IPS-20b (cell line): ENCODE data around the gene DOC2A.

Experiments
- H3K27ac ChIP-seq: one replicate; pipeline ENCODE4 v1.5.1; 2013; ENCODE audit warnings: low read length
- H3K27me3 ChIP-seq: 2 replicates; pipeline ENCODE4 v1.6.1; 2013; ENCODE audit warnings: mild to moderate bottlenecking, low read length, inconsistent platforms; ENCODE audit not compliant: insufficient read depth
- H3K36me3 ChIP-seq: 2 replicates; pipeline ENCODE4 v1.6.1; 2013; ENCODE audit warnings: low read depth, mild to moderate bottlenecking, inconsistent platforms, low read length, moderate library complexity; ENCODE audit not compliant: insufficient read depth
- H3K4me1 ChIP-seq: 2 replicates; pipeline ENCODE4 v1.6.1; 2013; ENCODE audit warnings: mild to moderate bottlenecking, control low read depth, inconsistent platforms, low read length, moderate library complexity; ENCODE audit not compliant: insufficient read depth
- H3K4me3 ChIP-seq: 2 replicates; pipeline ENCODE4 v1.5.1; 2013; ENCODE audit warnings: mild to moderate bottlenecking, low read length, inconsistent platforms
- H3K9ac ChIP-seq: 2 replicates; pipeline ENCODE4 v1.6.1; 2013; ENCODE audit warnings: low read depth, mild to moderate bottlenecking, inconsistent platforms, low read length, moderate library complexity
- H3K9me3 ChIP-seq: 2 replicates; pipeline ENCODE4 v1.6.1; 2013; ENCODE audit warnings: mild to moderate bottlenecking, low read depth, low read length, inconsistent platforms; ENCODE audit not compliant: insufficient read depth

Gene DOC2A

DNA sequence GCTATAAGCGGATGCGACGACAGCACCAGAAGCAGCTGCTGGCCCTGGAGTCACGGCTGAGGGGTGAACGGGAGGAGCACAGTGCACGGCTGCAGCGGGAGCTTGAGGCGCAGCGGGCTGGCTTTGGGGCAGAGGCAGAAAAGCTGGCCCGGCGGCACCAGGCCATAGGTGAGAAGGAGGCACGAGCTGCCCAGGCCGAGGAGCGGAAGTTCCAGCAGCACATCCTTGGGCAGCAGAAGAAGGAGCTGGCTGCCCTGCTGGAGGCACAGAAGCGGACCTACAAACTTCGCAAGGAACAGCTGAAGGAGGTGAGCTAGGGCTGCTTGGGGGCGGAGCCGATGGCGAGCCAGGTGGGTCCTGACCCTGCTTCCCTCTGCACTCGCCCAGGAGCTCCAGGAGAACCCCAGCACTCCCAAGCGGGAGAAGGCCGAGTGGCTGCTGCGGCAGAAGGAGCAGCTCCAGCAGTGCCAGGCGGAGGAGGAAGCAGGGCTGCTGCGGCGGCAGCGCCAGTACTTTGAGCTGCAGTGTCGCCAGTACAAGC, 25.5 kb downstream of the DOC2A start:
- H3K9me3 ChIP-seq, result no peaks in the 10 kb centered on the region
- H3K27ac ChIP-seq, result no peak overlapping the region
- no peak overlapping the region for H3K9ac ChIP-seq
- no peak overlapping the region for H3K4me3 ChIP-seq
- peaks cover 91% of the 10 kb centered on the region for H3K36me3 ChIP-seq
- no peaks in the 10 kb centered on the region for H3K4me1 ChIP-seq
- no peaks in the 10 kb centered on the region for H3K27me3 ChIP-seq

DNA sequence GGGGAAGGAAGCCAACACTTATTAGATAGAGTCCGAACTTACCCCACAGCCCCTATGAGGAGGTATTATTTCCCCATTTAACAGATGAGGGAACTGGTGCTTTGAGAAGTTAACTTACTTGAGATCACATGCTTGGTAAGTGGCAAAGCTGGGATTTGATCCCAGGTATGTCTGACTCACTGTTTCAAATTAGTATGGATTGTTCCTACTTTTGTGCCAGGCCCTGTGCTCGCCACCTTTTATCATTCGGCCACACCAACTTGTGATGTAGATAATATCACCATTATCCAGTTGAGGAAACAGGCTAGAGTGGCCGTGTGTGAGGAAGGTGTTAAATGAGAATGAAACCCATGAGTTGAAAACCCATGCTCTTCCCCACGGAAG, 26.1 kb downstream of the DOC2A start:
- Histone ChIP-seq H3K27ac (no peak overlapping the region), H3K9me3 (no peaks in the 10 kb centered on the region)

DNA sequence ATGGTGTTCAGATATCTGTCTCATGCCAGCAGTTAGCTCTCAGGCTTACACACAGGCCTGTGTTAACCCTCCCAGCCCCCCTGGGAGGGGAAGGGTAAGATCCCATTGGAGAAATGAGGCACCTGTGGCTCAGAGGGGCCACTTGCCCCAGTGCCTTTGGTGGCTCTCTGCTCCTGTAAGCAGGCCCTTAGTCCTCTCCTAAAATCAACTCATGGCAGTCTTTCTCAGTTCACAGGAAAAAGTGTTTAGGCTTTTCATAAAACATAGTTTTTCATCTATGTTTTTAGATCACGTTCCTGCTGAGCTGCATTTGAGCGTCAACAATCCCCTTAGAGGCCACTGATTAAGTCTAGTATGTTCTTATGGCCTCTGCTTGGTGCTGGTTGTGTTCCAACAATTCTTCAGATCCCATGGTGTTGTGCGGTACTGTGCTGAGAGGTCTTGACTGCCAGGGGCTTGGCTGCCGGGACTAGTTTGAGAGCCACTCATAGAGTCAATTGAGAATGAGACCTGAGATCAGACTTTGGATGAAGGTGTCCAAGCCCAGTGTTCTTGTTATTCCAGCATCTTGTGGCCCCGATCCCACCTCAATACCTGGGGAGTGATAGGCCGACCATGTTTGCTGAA, 26.6 kb downstream of the DOC2A start:
- peaks cover 91% of the 10 kb centered on the region for H3K36me3 ChIP-seq

More for the DNA sequence above, 26.1 kb downstream of the DOC2A start:
- H3K4me3 ChIP-seq, result no peak overlapping the region
- H3K27me3 ChIP-seq, result no peaks in the 10 kb centered on the region
- no peak overlapping the region for H3K9ac ChIP-seq
- peaks cover 91% of the 10 kb centered on the region for H3K36me3 ChIP-seq
- no peaks in the 10 kb centered on the region for H3K4me1 ChIP-seq

DNA sequence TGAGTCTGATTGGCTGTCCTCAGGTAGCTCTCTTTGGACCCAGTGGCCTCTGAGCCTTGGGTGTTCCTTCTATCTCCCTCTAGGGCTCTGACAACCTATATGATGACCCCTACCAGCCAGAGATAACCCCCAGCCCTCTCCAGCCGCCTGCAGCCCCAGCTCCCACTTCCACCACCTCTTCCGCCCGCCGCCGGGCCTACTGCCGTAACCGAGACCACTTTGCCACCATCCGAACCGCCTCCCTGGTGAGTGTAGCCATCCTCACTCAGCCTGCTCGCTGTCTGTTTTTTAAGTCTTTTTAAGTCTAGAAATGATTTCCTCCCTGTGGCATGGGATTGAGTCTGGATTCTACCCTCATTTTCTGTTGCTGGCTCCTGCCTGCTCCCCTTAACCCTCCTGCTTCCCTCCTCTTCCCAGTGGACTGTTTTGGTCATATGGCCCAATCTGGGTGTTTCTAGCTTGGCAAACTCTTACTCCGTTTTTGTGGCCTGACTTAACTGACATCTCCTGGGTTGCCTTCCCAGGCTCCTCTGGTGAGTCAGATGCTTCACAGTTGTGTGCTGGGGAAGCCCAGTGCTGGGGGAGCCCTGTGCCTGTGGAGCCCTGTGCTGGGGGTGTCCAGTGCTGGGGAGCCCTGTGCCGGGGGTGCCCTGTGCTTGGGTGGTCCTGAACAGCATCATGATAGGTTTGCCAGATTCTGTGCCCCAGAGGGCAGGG, 27.2 kb downstream of the DOC2A start:
- H3K9me3 ChIP-seq, result no peaks in the 10 kb centered on the region
- H3K9ac ChIP-seq, result no peak overlapping the region
- H3K4me1 ChIP-seq, result no peaks in the 10 kb centered on the region
- H3K36me3 ChIP-seq, result peaks cover 92% of the 10 kb centered on the region
- no peak overlapping the region for H3K27ac ChIP-seq
- no peak overlapping the region for H3K4me3 ChIP-seq
- H3K27me3 ChIP-seq, result no peaks in the 10 kb centered on the region

More for the DNA sequence above, 26.6 kb downstream of the DOC2A start:
- H3K27ac ChIP-seq, result no peak overlapping the region
- no peak overlapping the region for H3K9ac ChIP-seq
- no peaks in the 10 kb centered on the region for H3K27me3 ChIP-seq
- no peaks in the 10 kb centered on the region for H3K4me1 ChIP-seq
- no peak overlapping the region for H3K4me3 ChIP-seq
- no peaks in the 10 kb centered on the region for H3K9me3 ChIP-seq

DNA sequence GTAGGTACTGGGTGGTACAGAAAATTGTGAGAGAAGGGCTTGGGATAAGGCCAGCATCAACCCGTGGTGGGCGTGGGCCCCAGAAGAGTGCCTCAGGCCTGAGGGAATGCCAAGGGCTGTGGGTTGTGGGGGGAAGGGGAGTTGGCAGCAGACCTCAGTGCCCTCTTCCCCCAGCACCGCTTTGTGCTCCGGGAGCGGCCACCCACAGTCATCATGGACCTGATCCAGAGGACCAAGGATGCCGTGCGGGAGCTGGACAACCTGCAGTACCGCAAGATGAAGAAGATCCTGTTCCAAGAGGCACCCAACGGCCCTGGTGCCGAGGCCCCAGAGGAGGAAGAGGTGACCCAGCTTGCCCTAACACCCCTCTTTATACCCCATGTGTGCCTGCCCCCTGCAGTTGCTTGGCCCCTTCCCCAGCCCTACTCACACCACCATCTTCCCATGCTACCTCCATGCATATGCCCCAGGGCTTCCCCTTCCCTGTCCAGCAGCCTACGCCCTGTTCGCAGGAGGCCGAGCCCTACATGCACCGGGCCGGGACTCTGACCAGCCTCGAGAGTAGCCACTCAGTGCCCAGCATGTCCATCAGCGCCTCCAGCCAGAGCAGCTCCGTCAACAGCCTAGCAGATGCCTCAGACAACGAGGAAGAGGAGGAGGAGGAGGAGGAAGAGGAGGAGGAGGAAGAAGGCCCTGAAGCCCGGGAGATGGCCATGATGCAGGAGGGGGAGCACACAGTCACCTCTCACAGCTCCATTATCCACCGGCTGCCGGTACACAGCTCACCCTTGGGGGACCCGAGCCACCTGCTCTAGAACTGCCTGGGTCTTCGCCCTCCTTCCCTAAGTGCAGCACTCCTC, 28.0 kb downstream of the DOC2A start:
- no peaks in the 10 kb centered on the region for H3K4me1 ChIP-seq
- no peak overlapping the region for H3K27ac ChIP-seq
- no peaks in the 10 kb centered on the region for H3K27me3 ChIP-seq
- H3K9ac ChIP-seq, result no peak overlapping the region
- no peak overlapping the region for H3K4me3 ChIP-seq
- H3K9me3 ChIP-seq, result no peaks in the 10 kb centered on the region
- H3K36me3 ChIP-seq, result peaks cover 92% of the 10 kb centered on the region

DNA sequence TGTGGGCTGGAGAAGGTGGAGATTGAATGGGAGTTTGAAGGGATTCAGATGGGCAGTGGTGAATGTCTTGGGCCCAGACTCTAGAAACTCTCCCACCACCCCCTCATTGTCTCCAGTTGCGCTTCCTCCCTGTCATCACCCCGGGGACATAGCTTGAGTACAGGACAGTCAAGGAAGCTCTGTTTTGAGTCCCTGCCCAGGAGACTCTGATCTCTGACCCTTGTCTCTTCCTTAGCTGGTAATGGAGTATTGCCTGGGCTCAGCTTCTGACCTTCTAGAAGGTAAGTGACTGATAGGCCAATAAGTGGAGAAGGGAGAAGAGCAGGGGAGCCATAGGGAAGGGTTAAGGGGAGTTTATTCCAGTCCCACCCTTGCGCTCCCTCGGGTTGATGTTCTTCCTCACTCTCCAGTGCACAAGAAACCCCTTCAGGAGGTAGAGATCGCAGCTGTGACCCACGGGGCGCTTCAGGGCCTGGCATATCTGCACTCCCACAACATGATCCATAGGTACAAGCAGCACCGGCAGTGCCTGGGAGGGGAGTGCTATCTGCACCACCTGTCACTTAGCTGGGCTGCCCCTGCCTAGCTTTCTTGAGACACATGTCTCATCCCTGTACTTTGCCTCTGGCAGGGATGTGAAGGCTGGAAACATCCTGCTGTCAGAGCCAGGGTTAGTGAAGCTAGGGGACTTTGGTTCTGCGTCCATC, 32.1 kb downstream of the DOC2A start:
- H3K9ac ChIP-seq, result no peak overlapping the region
- peaks cover 62% of the 10 kb centered on the region for H3K36me3 ChIP-seq
- H3K9me3 ChIP-seq, result no peaks in the 10 kb centered on the region

DNA sequence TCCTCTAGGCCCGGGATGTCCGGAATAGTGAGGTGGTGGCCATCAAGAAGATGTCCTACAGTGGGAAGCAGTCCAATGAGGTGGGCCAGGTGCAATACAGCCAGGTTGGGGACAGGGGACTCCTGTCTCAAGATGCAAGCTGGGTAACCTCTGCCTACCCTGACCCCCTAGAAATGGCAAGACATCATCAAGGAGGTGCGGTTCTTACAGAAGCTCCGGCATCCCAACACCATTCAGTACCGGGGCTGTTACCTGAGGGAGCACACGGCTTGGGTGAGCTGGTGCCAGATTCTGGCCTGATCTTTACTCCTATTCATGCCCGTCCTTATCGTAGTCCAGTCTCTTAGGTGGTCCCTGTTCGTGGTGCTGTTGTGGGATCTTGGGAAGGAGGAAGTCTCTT, 32.7 kb downstream of the DOC2A start:
- Histone ChIP-seq H3K4me3 (no peak overlapping the region), H3K4me1 (peaks cover 22% of the 10 kb centered on the region), H3K36me3 (peaks cover 55% of the 10 kb centered on the region), H3K27ac (no peak overlapping the region), H3K9me3 (peaks cover 2% of the 10 kb centered on the region), H3K9ac (no peak overlapping the region), H3K27me3 (peaks cover under 1% of the 10 kb centered on the region; the same call in 1 of the 2 replicates)

More for the DNA sequence above, 32.1 kb downstream of the DOC2A start:
- H3K4me1 ChIP-seq, result peaks cover 22% of the 10 kb centered on the region
- H3K4me3 ChIP-seq, result no peak overlapping the region
- H3K27ac ChIP-seq, result no peak overlapping the region
- no peaks in the 10 kb centered on the region for H3K27me3 ChIP-seq

DNA sequence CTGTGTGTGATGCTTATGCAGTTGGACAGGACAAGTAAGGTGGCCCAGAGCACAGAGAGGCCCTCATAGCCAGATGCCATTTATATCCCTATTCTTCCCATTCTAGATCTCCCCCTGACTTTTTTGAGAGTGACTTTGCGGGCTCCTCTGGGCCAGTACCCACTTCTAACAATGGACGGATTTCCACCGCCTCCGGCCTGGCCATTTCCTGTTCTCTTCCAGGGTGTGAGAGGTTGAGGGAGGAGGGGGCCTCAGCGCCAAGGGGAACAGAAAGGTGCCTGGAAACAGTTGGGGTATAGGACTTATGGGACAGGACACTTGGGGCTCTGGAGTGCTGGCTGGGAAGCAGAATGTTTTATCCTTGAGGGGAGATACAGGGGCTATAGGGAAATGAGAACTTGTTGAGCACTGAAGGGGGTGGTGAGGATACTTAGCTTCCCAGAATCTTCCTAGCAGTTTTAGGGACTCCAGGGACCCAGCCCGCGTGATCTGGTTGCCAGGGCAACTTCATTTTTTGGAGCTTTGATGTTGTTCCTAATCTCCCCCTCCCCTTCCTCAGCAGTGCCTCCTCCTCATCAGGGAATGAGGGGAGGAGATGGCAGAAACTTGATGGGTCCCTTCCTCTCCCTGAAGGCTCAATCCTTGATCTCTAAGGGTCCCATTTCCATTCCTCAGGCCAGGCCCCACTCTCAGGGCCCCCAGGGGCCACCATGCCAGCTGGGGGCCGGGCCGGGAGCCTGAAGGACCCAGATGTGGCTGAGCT, 33.6 kb downstream of the DOC2A start:
- Histone ChIP-seq H3K9ac (no peak overlapping the region; the same call in 1 of the 2 replicates), H3K36me3 (peaks cover 55% of the 10 kb centered on the region), H3K4me1 (peaks cover 22% of the 10 kb centered on the region), H3K27ac (no peak overlapping the region), H3K4me3 (peak overlapping the region; percentile 86; the same call in 1 of the 2 replicates), H3K9me3 (peaks cover 10% of the 10 kb centered on the region), H3K27me3 (peaks cover 9% of the 10 kb centered on the region)

DNA sequence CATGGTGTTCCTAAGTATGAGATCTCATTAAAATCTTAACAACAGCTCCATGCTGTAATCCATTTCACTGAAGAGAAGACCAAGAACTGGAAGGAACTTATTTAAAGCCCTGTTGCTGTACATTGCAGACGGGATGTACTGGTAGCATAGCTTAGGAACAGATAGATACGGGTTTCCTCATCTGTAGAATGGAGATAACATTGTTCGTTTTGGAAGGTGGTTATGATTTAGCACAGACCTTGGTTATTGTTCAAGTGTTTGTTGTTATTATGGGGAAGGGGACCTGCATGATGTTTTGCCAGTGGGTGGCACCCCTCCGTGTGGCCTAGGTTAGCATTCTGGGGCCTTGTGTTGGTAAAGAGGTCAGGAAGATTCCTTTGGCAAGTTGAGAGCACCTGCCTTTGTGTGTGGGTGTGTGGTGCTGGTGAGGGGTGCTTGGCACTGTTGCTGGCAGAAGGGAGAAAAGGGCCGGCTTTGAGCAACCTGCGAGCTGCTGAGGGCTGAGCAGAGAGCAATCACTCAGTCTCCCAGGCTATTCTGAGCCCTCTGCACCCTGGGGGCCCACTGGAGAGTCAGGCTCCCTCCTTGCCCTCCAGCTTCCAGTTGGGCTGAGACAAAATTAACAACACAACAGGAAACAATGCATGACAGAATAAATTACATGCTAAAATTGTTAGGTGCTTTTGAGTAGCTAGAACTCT, 34.9 kb downstream of the DOC2A start:
- Histone ChIP-seq H3K9me3 (peaks cover 10% of the 10 kb centered on the region), H3K36me3 (peaks cover 47% of the 10 kb centered on the region), H3K9ac (peak overlapping the region; percentile 7), H3K27ac (no peak overlapping the region), H3K4me3 (peak overlapping the region; percentile 86), H3K27me3 (peaks cover 14% of the 10 kb centered on the region), H3K4me1 (peaks cover 22% of the 10 kb centered on the region)

DNA sequence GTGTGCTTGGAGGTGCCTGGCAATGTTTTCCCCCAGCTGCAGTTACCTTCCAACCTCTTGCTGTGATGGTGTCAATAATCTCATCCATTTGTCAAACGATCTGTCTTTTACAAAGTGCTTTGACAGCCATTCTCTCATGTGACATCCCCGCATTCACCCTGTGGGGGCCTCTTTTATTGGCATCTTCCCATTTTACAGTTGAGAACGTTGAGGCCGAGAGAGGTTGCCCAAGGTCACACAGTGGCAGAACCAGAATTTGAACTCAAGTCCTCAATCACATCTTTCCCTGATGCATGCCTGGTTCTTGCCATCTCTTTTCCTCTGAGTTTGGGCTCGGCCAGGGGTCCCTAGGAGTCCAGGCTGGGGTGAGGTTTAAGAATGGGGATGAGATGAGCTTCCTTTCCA, 35.7 kb downstream of the DOC2A start:
- Histone ChIP-seq H3K27ac (no peak overlapping the region), H3K36me3 (peaks cover 38% of the 10 kb centered on the region), H3K4me1 (peaks cover 22% of the 10 kb centered on the region), H3K9ac (peak overlapping the region; percentile 92; the same call in 1 of the 2 replicates), H3K4me3 (peak overlapping the region; percentile 86), H3K27me3 (peaks cover 14% of the 10 kb centered on the region), H3K9me3 (peaks cover 10% of the 10 kb centered on the region)
